H1 (cell line): ENCODE results near the gene STKLD1.

Experiments used
- EP300 ChIP-seq, 2 experiments: IDR thresholded peaks; 1 replicate in 1 of 2; 2 replicates in 1 of 2; pipeline ENCODE4 v1.6.1; 2011 to 2012; ENCODE audit warnings: low read depth in 2 of 2, low read length in 2 of 2, mild to moderate bottlenecking in 2 of 2, borderline replicate concordance in 1 of 2, inconsistent platforms in 1 of 2, moderate library complexity in 1 of 2
- EZH2 ChIP-seq: fragments of 200-600 bp; sonication (generic); IDR thresholded peaks from 2 replicates; pipeline ENCODE4 v1.7.1; 2012; ENCODE audit warnings: low read depth, mild to moderate bottlenecking, moderate library complexity, low read length, inconsistent platforms; ENCODE audit not compliant: severe bottlenecking
- POLR2A ChIP-seq, 2 experiments: IDR thresholded peaks; 1 replicate in 1 of 2; 2 replicates in 1 of 2; pipeline ENCODE4 v1.6.1; 2011; ENCODE audit warnings: low read depth in 2 of 2, low read length in 2 of 2, mild to moderate bottlenecking in 2 of 2; ENCODE audit errors: control extremely low read depth in 1 of 2
- POLR2AphosphoS5 ChIP-seq: IDR thresholded peaks from 2 replicates; pipeline ENCODE4 v1.6.1; 2011; ENCODE audit warnings: low read depth, low read length
- RBBP5 ChIP-seq: IDR thresholded peaks from 2 replicates; pipeline ENCODE4 v1.7.1; 2012; ENCODE audit warnings: low read depth, mild to moderate bottlenecking, inconsistent platforms, low read length, moderate library complexity, borderline replicate concordance
- TF ChIP-seq, protein P1 (sequence below), 3 experiments: IDR thresholded peaks; 1 replicate in 2 of 3; 2 replicates in 1 of 3; pipeline versions ENCODE4 v1.5.1 to v1.6.1; 2011; ENCODE audit warnings: low read length in 3 of 3, mild to moderate bottlenecking in 3 of 3, inconsistent platforms in 2 of 3, low read depth in 1 of 3, moderate library complexity in 1 of 3; ENCODE audit not compliant: insufficient read depth in 1 of 3; ENCODE audit errors: control extremely low read depth in 1 of 3

DNA sequence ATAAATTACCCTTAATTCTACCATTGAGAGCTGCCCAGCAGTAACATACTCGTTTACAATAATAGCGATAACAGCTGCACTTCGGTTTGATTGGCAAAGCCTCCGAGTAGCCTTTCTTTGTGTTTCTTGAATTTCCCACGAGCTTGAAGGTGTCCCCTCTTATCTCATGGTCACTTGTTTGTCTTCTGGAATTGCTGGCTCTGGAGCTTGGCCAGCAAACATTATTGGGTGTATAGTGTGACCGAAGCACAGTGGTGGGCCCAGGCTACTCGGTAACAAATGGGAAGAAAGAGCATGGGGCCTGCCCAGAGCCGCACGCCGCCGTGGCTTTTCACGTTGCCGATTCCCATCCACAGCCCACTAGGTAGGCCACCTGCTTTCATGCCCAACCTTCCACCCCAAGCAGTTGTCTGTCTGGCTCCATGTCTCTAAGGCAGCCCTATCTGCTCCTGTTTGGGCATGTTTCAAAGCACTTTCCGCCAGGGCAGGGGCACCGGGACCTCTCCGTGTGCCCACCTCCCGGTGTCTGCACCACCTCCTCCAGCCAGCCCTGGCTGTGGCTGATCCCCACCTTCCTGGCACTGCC is 8.7 kb downstream of the STKLD1 start:
- TF ChIP-seq, protein P1, sequence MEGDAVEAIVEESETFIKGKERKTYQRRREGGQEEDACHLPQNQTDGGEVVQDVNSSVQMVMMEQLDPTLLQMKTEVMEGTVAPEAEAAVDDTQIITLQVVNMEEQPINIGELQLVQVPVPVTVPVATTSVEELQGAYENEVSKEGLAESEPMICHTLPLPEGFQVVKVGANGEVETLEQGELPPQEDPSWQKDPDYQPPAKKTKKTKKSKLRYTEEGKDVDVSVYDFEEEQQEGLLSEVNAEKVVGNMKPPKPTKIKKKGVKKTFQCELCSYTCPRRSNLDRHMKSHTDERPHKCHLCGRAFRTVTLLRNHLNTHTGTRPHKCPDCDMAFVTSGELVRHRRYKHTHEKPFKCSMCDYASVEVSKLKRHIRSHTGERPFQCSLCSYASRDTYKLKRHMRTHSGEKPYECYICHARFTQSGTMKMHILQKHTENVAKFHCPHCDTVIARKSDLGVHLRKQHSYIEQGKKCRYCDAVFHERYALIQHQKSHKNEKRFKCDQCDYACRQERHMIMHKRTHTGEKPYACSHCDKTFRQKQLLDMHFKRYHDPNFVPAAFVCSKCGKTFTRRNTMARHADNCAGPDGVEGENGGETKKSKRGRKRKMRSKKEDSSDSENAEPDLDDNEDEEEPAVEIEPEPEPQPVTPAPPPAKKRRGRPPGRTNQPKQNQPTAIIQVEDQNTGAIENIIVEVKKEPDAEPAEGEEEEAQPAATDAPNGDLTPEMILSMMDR (IDR thresholded peaks at IDR 0.05; ENCODE audit: control extremely low read depth in 1 of 3, insufficient read depth in 1 of 3, low read depth in 1 of 3, low read length in 3 of 3): no peak
- TF ChIP-seq POLR2A (IDR thresholded peaks at IDR 0.05; ENCODE audit: control extremely low read depth in 1 of 2, low read depth in 2 of 2, low read length in 2 of 2) (no peak), POLR2AphosphoS5 (no peak), EP300 (IDR thresholded peaks at IDR 0.05; ENCODE audit: borderline replicate concordance in 1 of 2, low read depth in 2 of 2, low read length in 2 of 2) (no peak), EZH2 (no peak), RBBP5 (no peak)
